Cerebellar nuclear complex (tissue), 1 donor: ENCODE data around the gene PLEKHG3.

Experiments
- DNase-seq, 2 experiments: peaks; one replicate each; lab custom pipeline; 2025; lab: John Stamatoyannopoulos, UW

PLEKHG3 gene

DNA sequence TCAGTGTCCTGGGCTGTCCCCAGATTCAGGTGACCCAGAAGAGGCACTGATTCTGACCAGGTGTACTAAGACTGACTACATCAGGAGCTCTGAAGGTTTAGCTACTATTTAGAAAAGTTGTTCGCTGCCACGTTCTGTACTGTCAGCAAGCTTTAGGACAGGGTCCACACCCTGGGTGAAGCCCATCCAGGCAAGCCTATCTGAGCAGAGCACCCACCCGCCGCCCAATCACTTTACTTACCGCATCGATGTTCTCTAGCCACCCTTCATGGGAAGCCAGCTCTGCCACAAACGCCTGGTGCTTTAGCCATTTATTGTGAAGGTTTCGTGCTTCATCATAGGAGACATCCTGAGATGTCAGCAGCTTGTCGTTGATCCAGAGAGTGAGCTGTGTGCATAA is 79.8 kb downstream of the PLEKHG3 start:
- no peak for DNase-seq

DNA sequence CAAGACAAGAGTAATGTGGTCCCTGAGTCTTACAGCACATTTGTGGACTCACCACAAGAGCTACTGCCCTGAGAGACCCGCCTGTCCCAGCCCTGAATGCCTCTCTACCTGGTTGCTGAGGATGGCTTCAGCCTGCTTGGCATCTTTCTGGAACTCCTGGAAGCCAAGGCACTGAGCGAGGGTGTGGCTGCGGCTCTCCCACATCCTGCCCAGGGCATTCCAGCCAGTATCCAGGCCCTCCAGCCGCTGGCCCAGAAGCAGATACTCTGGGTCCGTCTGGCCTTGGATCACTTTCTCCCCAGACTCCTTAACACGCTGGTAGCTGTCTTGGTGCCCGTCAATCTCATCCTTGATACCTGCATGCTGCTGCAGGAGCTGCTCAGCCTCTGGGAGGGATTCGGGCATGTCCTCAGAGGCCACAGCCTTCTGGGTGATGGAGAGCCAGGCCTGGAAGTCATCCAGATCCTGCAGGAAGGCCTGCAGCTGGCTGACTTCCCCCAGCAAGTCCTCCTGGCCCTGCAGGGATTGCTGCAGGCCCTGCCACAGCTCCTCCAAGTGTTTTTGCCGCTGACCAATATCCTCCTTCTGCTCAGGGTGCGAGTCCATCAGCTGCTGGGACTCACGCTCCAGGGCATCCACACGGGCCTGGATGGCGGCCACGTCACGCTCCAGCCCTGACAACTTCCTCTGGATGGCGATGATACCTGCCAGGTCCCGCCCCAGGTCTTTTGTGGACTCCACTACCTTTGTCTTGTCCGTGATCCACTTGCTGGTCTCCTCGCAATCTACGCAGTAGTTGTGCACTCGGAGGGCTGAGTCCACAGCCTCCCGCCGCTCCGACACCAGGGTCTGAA is 82.3 kb downstream of the PLEKHG3 start:
- no peak for DNase-seq

DNA sequence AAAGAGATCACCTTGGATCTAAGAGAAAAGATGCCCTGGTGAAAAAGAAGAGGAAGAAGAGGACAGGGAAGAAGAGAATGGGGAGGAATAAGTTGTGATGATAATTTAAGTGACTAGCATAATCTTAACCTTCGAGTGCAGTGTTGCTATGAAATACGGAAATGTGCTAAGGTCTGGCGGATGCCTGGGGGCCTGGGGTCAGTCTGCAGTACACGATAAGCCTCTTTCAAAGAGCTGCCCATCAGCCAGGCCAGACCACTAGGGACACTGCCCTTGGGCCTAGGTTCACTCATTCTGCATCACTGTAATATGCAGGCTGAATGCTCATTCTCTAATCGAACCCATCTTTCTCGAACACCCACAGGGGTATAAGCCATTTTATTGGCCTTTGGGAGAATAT is 83.4 kb downstream of the PLEKHG3 start:
- no peak for DNase-seq

DNA sequence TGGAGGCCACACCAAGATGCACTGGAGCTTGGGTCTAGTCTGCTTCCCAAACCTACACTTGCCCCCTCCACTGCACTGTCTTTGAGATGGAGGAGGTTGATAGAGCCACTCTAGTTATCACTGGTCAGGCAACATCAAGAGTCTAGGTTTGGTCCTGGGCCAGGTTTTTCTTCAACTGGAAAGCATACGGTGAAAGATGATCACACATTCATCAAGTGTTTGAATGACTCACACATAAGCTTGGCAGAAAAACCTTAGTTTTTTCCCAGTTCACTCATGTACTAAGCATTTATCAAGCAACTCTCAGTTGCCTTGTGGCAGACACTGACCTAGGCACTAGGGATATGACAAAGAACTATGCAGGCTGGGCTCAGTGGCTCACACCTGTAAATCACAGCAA is 84.5 kb downstream of the PLEKHG3 start:
- no peak for DNase-seq

DNA sequence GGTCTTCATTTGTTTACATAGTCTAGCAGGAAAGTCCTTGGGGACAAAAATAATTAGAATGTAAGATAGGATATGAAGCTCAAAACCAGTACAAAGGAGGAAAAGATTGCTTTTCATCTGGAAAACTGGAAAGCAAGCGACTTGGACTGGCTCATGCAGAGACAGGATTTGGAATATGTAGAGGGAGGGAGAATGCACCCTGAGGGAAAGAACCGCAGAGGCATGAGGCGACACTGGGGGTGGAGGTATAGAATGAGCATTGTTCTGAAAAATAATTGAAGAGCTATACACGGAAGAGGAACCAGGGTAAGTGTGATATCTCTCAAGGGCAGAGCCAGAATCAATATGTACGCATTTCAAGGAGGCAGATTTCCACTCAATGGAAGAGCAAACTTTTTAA is 85.5 kb downstream of the PLEKHG3 start:
- DNase-seq: no peak

DNA sequence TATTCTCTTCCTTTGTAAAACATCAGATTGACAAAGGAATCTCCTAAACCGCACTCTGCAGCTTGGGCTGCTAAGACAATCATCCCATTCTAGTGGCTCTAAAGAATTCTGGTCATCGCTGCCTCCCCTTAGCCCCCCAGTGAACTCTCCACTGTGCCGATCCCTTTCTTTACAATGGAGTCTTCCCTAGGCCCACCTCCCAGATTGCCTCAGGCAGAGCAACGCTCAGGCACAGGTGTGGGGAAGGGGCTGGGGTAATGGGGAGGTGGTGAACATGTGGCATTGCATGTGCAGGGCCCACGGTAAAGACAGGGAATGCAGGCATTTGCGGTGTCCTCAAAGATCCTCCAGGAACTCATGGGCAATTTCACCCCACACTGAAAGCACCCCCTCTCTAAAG is 86.3 kb downstream of the PLEKHG3 start:
- DNase-seq: no peak

DNA sequence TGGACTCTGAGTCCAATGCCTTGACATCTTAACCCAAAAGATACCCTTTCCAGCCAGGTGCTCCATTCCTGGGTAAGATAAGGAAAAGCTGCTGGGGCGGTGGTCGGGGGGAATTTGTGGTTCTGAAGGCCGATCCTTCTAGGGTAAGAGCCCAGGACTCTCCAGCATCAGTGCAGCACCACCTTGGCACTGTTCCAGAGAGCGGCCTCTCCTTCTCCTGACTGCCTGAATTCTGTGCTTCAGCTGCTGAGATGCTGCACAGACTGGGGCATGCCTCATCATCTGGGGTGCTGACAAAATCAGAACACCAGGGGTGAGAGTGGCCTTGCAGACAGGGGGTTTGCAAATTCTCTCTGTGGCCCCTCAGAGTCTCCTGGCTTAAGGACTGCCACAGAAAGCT is 88.0 kb downstream of the PLEKHG3 start:
- no peak for DNase-seq

DNA sequence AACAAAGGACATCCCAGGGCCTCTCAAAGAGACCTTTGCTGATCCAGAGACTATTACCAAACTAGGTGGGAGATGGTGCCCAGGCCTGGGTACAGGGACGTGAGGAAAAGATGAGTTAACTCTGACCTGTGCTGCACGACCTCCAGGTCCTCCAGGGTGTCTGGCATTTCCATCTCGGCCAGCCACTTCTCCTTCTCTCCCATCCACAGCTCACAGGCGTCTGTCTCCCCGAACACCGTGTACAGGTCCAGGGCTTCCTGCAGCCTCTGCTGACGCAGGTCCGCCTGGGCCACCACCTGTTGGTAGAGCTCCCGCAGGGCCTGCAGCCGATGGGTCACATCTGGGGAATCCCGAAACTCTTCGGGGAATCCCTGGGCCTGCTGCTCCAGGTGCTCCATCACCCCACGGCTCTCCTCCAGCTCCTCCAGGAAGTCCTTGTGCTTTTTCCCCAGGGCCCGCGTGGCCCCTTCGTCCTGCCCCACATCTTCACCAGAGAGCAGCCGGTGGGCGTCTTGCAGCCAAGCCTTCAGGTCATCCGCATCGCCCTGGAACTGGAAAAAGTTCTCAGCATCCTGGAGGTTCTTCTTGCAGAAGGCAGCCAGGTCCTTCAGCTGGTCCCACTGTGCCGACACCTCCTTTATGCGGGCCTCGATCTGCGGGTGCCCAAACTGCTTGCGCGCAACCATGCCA is 88.8 kb downstream of the PLEKHG3 start:
- DNase-seq: no peak

DNA sequence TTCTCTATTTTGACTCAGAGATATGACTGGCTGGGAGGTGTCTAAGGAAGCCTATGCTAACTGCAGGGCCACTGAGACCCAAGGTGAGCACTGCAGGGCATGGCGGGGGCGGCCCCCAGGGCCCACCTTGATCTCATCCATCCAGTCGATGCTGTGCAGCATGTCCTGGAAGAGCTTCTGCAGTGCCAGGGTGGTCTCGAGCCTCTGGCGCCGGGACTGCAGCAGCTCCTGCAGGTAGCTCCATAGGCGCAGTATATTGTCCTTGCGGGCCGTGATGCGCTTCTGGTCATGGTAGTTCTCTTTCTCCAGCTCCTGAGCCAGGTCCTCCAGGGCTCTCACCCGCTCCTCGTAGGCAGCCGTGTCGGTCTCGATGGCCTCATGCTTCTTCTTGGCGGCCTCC is 91.0 kb downstream of the PLEKHG3 start:
- no peak for DNase-seq

DNA sequence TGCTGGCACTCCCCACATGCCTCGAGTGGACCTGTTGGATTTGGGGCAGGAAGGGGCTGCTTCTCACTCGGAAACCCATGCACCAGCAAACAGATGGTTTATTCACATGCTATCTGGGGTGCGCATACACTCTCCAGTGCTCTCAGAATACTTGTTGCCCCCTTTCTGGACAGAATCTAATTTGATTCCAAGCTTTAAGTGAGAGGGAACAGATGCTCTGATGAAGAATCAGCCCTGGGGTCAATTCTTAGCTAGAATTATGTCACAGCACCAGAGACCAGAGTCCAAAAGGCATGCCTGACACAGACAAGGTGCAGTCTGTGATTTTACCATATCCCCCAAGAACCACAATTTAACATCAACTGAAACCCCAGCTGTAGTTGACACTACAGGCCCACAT is 91.7 kb downstream of the PLEKHG3 start:
- no peak for DNase-seq

DNA sequence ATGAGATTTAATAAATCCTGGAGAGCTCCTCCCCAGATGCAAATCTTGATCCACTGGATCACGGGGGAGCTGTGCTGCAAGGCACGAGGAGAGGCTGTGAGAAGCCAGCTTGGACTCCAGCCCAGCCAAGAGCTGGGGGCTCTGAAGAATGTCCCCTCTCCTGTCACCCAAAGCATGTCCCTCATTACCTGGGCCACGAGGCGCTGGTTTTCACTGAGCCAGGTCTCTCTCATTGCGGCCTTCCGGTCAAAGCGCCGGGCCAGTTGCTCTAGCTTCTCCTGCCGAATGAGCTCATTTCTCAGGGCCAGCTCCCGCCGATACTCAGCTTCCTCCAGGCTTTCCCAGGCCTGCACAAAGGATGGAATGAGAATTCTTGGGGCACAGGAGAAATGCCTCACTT is 92.1 kb downstream of the PLEKHG3 start:
- no peak for DNase-seq

DNA sequence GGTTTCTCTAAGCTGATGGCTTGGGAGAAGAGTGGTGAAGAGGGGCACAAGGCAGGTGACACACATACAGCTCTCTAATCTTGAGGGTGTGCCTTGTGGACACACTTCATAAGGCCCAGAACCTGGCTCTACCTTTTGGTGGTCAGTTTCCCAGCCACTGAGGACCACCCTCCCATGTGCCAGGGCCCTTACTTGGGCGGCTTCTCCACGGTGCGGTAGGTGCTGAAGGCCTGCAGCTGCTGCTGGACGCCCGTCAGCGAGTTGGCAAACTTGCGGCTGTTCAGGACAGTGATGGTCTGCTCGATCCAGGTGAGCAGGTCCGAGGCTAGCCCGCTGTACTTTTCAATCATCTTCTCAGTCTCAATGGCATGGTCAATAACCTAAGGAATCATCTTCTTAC is 95.3 kb downstream of the PLEKHG3 start:
- no peak for DNase-seq
